ENCODE measurements around the gene ASL. TPM values are rescaled to one million over a fixed set of nuclear protein-coding genes. Genes with fewer than 3 reads are reported as not detected.
A peak's percentile ranks its signal among the peaks of the same experiment; 100 is the strongest.
"Not testable (repeated sequence)": the region's sequence is repeated elsewhere in the genome, so short reads cannot be mapped to it uniquely, and the experiment has no call there.

Gene ASL
- total RNA-seq, 1 donor from 2014 or later: 10.6 TPM

- intact Hi-C loops (cut with micrococcal nuclease): no loop called here
- peak; percentile 96 for ATAC-seq
Observed at GRCh38 chr7:66114743-66115649, 39.4 kb downstream of the ASL start, which contains the start of gene CRCP. CRCP (plus strand) TSS chr7:66114847; CDS start chr7:66114963, 116 bp downstream.

GRCh38 chr7:66116680-66117420 is 41.2 kb downstream of the ASL start:
- ATAC-seq; DNase-seq; intact Hi-C loops (cut with micrococcal nuclease): not testable (repeated sequence)

More at GRCh38 chr7:66114743-66115649, 39.4 kb downstream of the ASL start, which contains the start of gene CRCP:
- DNase-seq: peak; percentile 90

- intact Hi-C loops (cut with micrococcal nuclease): no loop called here
- ATAC-seq (no peak), DNase-seq (no peak)
Observed at GRCh38 chr7:66118603-66119002, 43.0 kb downstream of the ASL start.

GRCh38 chr7:66119245-66119850 is 43.7 kb downstream of the ASL start:
- intact Hi-C loops (cut with micrococcal nuclease): no loop called here
- ATAC-seq: no peak
- no peak for DNase-seq

GRCh38 chr7:66123175-66123528 is 47.5 kb downstream of the ASL start:
- ATAC-seq (no peak), DNase-seq (no peak)
- intact Hi-C loops (cut with micrococcal nuclease): no loop called here

GRCh38 chr7:66124569-66124861 is 48.9 kb downstream of the ASL start:
- DNase-seq; intact Hi-C loops (cut with micrococcal nuclease): not testable (repeated sequence)
- peak; percentile 20 for ATAC-seq

- intact Hi-C loops (cut with micrococcal nuclease): no loop called here
- DNase-seq (no peak), ATAC-seq (peak; percentile 30)
Observed at GRCh38 chr7:66125052-66125694, 49.6 kb downstream of the ASL start.

- intact Hi-C loops (cut with micrococcal nuclease); DNase-seq: not testable (repeated sequence)
- ATAC-seq: peak; percentile 10
Observed at GRCh38 chr7:66125781-66126352, 50.2 kb downstream of the ASL start.

- intact Hi-C loops (cut with micrococcal nuclease); DNase-seq: not testable (repeated sequence)
- peak; percentile 64 for ATAC-seq
Observed at GRCh38 chr7:66127172-66127571, 51.6 kb downstream of the ASL start.

- DNase-seq (no peak), ATAC-seq (no peak)
- intact Hi-C loops (cut with micrococcal nuclease): no loop called here
Observed at GRCh38 chr7:66138994-66139752, 63.6 kb downstream of the ASL start.

GRCh38 chr7:66140924-66141323 is 65.3 kb downstream of the ASL start:
- ATAC-seq: peak; percentile 60
- intact Hi-C loops (cut with micrococcal nuclease): no loop called here

GRCh38 chr7:66142334-66142733 is 66.7 kb downstream of the ASL start:
- DNase-seq: no peak
- intact Hi-C loops (cut with micrococcal nuclease): no loop called here
- no peak for ATAC-seq

More at GRCh38 chr7:66140924-66141323, 65.3 kb downstream of the ASL start:
- DNase-seq: peak; percentile 76

- ATAC-seq: no peak
- DNase-seq: no peak
- intact Hi-C loops (cut with micrococcal nuclease): no loop called here
Observed at GRCh38 chr7:66142996-66143395, 67.4 kb downstream of the ASL start.

Other genes starting within 250 kb of the ASL start
- gene VKORC1L1, start 202.7 kb upstream of the ASL start, total RNA-seq: 18.2 TPM
- gene GUSB, start 93.6 kb upstream of the ASL start, total RNA-seq: 17.8 TPM
- gene CRCP, start 39.0 kb downstream of the ASL start, total RNA-seq: 22.5 TPM
- gene TPST1, start 129.5 kb downstream of the ASL start, total RNA-seq: 6.0 TPM